Measurements from ENCODE around the gene PLAC8L1. TPM values are rescaled to one million over a fixed set of nuclear protein-coding genes. Genes with fewer than 3 reads are reported as not detected.
"Not testable (repeated sequence)": the region's sequence is repeated elsewhere in the genome, so short reads cannot be mapped to it uniquely, and the experiment has no call there.

The PLAC8L1 gene
- polyA plus RNA-seq: under 1 TPM in 2 of 4 donors, not detected in 2; 0.33 to 0.38 TPM
- long read RNA-seq, donor 1: 0 reads
- long read RNA-seq, donor 2: 0 reads
- long read RNA-seq, donor 3: 0 reads
- long read RNA-seq, donor 4: 0 reads
- long read RNA-seq, donor 5: 0 reads
- long read RNA-seq, donor 6: 0 reads
- long read RNA-seq, donor 7: 0 reads
- long read RNA-seq, donor 8: 0 reads
- long read RNA-seq, donor 9: 0 reads
- long read RNA-seq, donor 10: 0 reads

GRCh38 chr5:146105477-146105876 is at the start of gene PLAC8L1:
TSS of gene PLAC8L1 (minus strand) at chr5:146105577. CDS start at chr5:146104311, 1,266 bp downstream.
- no peak for DNase-seq
- Histone ChIP-seq H3K9me3 (ENCODE audit: control insufficient read depth in 2 of 2, insufficient read depth in 1 of 2, low read depth in 1 of 2, low read length in 1 of 2) (no peaks in the 10 kb centered on the region), H3K27me3 (ENCODE audit: control insufficient read depth in 3 of 3, insufficient read depth in 3 of 3, low read length in 3 of 3) (no peaks in the 10 kb centered on the region), H3K36me3 (ENCODE audit: control insufficient read depth in 3 of 3, insufficient read depth in 2 of 3, low read depth in 1 of 3, low read length in 3 of 3) (no peaks in the 10 kb centered on the region), H3K27ac (ENCODE audit: low read depth in 1 of 3, low read length in 2 of 3) (no peak within 1 kb of the TSS), H3K4me1 (ENCODE audit: control insufficient read depth in 3 of 3, insufficient read depth in 2 of 3, low read depth in 1 of 3, low read length in 2 of 3) (no peaks in the 10 kb centered on the region), H3K4me3 (ENCODE audit: low read depth in 1 of 3, low read length in 3 of 3) (no peak within 1 kb of the TSS)
- no peak for FAIRE-seq
- 97 to 98% (median 98%) methylated on average over 2 of the region's 2 CpGs for WGBS, 3 donors

GRCh38 chr5:146151970-146152369 is 46.6 kb upstream of the PLAC8L1 start:
- FAIRE-seq (no peak), DNase-seq (no peak)
- Histone ChIP-seq H3K36me3 (ENCODE audit: control insufficient read depth in 3 of 3, insufficient read depth in 2 of 3, low read depth in 1 of 3, low read length in 3 of 3) (peaks cover 4 to 29% (median 9%) of the 10 kb centered on the region in 3 donors), H3K4me1 (ENCODE audit: control insufficient read depth in 3 of 3, insufficient read depth in 2 of 3, low read depth in 1 of 3, low read length in 2 of 3) (no peaks in the 10 kb centered on the region), H3K27me3 (ENCODE audit: control insufficient read depth in 3 of 3, insufficient read depth in 3 of 3, low read length in 3 of 3) (no peaks in the 10 kb centered on the region), H3K27ac (ENCODE audit: low read depth in 1 of 3, low read length in 2 of 3) (no peak overlapping the region), H3K9me3 (ENCODE audit: control insufficient read depth in 2 of 2, insufficient read depth in 1 of 2, low read depth in 1 of 2, low read length in 1 of 2) (no peaks in the 10 kb centered on the region), H3K4me3 (ENCODE audit: low read depth in 1 of 3, low read length in 3 of 3) (no peak overlapping the region)
- 59 to 88% (median 70%) methylated on average over 3 of the region's 3 CpGs for WGBS, 3 donors

GRCh38 chr5:146137967-146138403 is 32.6 kb upstream of the PLAC8L1 start:
- H3K36me3 ChIP-seq (ENCODE audit: control insufficient read depth in 3 of 3, insufficient read depth in 2 of 3, low read depth in 1 of 3, low read length in 3 of 3): peaks cover 0 to 41% (median 2%) of the 10 kb centered on the region in 3 donors
- no peak overlapping the region for H3K4me3 ChIP-seq (ENCODE audit: low read depth in 1 of 3, low read length in 3 of 3)
- WGBS, 3 donors: 57 to 72% (median 62%) methylated on average over 8 of the region's 8 CpGs
- no peaks in the 10 kb centered on the region for H3K27me3 ChIP-seq (ENCODE audit: control insufficient read depth in 3 of 3, insufficient read depth in 3 of 3, low read length in 3 of 3)
- no peak overlapping the region for H3K27ac ChIP-seq (ENCODE audit: low read depth in 1 of 3, low read length in 2 of 3)
- peaks cover 0 to 2% (median 0%) of the 10 kb centered on the region in 3 donors for H3K4me1 ChIP-seq (ENCODE audit: control insufficient read depth in 3 of 3, insufficient read depth in 2 of 3, low read depth in 1 of 3, low read length in 2 of 3)
- peak; percentile 25 to 37 for DNase-seq
- H3K9me3 ChIP-seq (ENCODE audit: control insufficient read depth in 2 of 2, insufficient read depth in 1 of 2, low read depth in 1 of 2, low read length in 1 of 2): no peaks in the 10 kb centered on the region
- FAIRE-seq: no peak

- 57 to 67% (median 64%) methylated on average over 3 of the region's 3 CpGs for WGBS, 3 donors
- Histone ChIP-seq H3K4me1 (ENCODE audit: control insufficient read depth in 3 of 3, insufficient read depth in 2 of 3, low read depth in 1 of 3, low read length in 2 of 3) (no peaks in the 10 kb centered on the region), H3K27me3 (ENCODE audit: control insufficient read depth in 3 of 3, insufficient read depth in 3 of 3, low read length in 3 of 3) (no peaks in the 10 kb centered on the region), H3K36me3 (ENCODE audit: control insufficient read depth in 3 of 3, insufficient read depth in 2 of 3, low read depth in 1 of 3, low read length in 3 of 3) (peaks cover 0 to 14% (median 11%) of the 10 kb centered on the region in 3 donors), H3K4me3 (ENCODE audit: low read depth in 1 of 3, low read length in 3 of 3) (no peak overlapping the region), H3K9me3 (ENCODE audit: control insufficient read depth in 2 of 2, insufficient read depth in 1 of 2, low read depth in 1 of 2, low read length in 1 of 2) (no peaks in the 10 kb centered on the region), H3K27ac (ENCODE audit: low read depth in 1 of 3, low read length in 2 of 3) (no peak overlapping the region)
- FAIRE-seq: no peak
- DNase-seq: peak; percentile 10 to 36
Observed at GRCh38 chr5:146130440-146131045, 25.2 kb upstream of the PLAC8L1 start.

- Histone ChIP-seq H3K27me3 (ENCODE audit: control insufficient read depth in 3 of 3, insufficient read depth in 3 of 3, low read length in 3 of 3) (no peaks in the 10 kb centered on the region), H3K4me3 (ENCODE audit: low read depth in 1 of 3, low read length in 3 of 3) (no peak overlapping the region), H3K9me3 (ENCODE audit: control insufficient read depth in 2 of 2, insufficient read depth in 1 of 2, low read depth in 1 of 2, low read length in 1 of 2) (no peaks in the 10 kb centered on the region), H3K4me1 (ENCODE audit: control insufficient read depth in 3 of 3, insufficient read depth in 2 of 3, low read depth in 1 of 3, low read length in 2 of 3) (no peaks in the 10 kb centered on the region), H3K36me3 (ENCODE audit: control insufficient read depth in 3 of 3, insufficient read depth in 2 of 3, low read depth in 1 of 3, low read length in 3 of 3) (peaks cover 2 to 15% (median 2%) of the 10 kb centered on the region in 3 donors), H3K27ac (ENCODE audit: low read depth in 1 of 3, low read length in 2 of 3) (no peak overlapping the region)
- no peak for DNase-seq
- FAIRE-seq: no peak
Observed at GRCh38 chr5:146126068-146126467, 20.7 kb upstream of the PLAC8L1 start.

- no peak overlapping the region for H3K4me3 ChIP-seq (ENCODE audit: low read depth in 1 of 3, low read length in 3 of 3)
- DNase-seq: no peak
- no peak overlapping the region for H3K27ac ChIP-seq (ENCODE audit: low read depth in 1 of 3, low read length in 2 of 3)
- WGBS, 3 donors: 73 to 81% (median 80%) methylated on average over 2 of the region's 2 CpGs
- H3K9me3 ChIP-seq (ENCODE audit: control insufficient read depth in 2 of 2, insufficient read depth in 1 of 2, low read depth in 1 of 2, low read length in 1 of 2): no peaks in the 10 kb centered on the region
- H3K36me3 ChIP-seq (ENCODE audit: control insufficient read depth in 3 of 3, insufficient read depth in 2 of 3, low read depth in 1 of 3, low read length in 3 of 3): peaks cover 2 to 15% (median 2%) of the 10 kb centered on the region in 3 donors
- no peak for FAIRE-seq
- no peaks in the 10 kb centered on the region for H3K4me1 ChIP-seq (ENCODE audit: control insufficient read depth in 3 of 3, insufficient read depth in 2 of 3, low read depth in 1 of 3, low read length in 2 of 3)
- H3K27me3 ChIP-seq (ENCODE audit: control insufficient read depth in 3 of 3, insufficient read depth in 3 of 3, low read length in 3 of 3): no peaks in the 10 kb centered on the region
Observed at GRCh38 chr5:146124580-146124979, 19.2 kb upstream of the PLAC8L1 start.

- not testable (repeated sequence) for H3K27me3 ChIP-seq (ENCODE audit: control insufficient read depth in 3 of 3, insufficient read depth in 3 of 3, low read length in 3 of 3); H3K9me3 ChIP-seq (ENCODE audit: control insufficient read depth in 2 of 2, insufficient read depth in 1 of 2, low read depth in 1 of 2, low read length in 1 of 2)
Observed at GRCh38 chr5:146121451-146121850, 16.1 kb upstream of the PLAC8L1 start.

GRCh38 chr5:146118322-146118721 is 12.9 kb upstream of the PLAC8L1 start:
- FAIRE-seq: no peak
- Histone ChIP-seq H3K27me3 (ENCODE audit: control insufficient read depth in 3 of 3, insufficient read depth in 3 of 3, low read length in 3 of 3) (no peaks in the 10 kb centered on the region), H3K9me3 (ENCODE audit: control insufficient read depth in 2 of 2, insufficient read depth in 1 of 2, low read depth in 1 of 2, low read length in 1 of 2) (no peaks in the 10 kb centered on the region), H3K4me3 (ENCODE audit: low read depth in 1 of 3, low read length in 3 of 3) (no peak overlapping the region), H3K36me3 (ENCODE audit: control insufficient read depth in 3 of 3, insufficient read depth in 2 of 3, low read depth in 1 of 3, low read length in 3 of 3) (peaks cover 2 to 15% (median 6%) of the 10 kb centered on the region in 3 donors), H3K27ac (ENCODE audit: low read depth in 1 of 3, low read length in 2 of 3) (no peak overlapping the region), H3K4me1 (ENCODE audit: control insufficient read depth in 3 of 3, insufficient read depth in 2 of 3, low read depth in 1 of 3, low read length in 2 of 3) (no peaks in the 10 kb centered on the region)
- no peak for DNase-seq

More at GRCh38 chr5:146121451-146121850, 16.1 kb upstream of the PLAC8L1 start:
- not testable (repeated sequence) for DNase-seq; H3K4me1 ChIP-seq (ENCODE audit: control insufficient read depth in 3 of 3, insufficient read depth in 2 of 3, low read depth in 1 of 3, low read length in 2 of 3); FAIRE-seq; H3K27ac ChIP-seq (ENCODE audit: low read depth in 1 of 3, low read length in 2 of 3); H3K4me3 ChIP-seq (ENCODE audit: low read depth in 1 of 3, low read length in 3 of 3)
- H3K36me3 ChIP-seq (ENCODE audit: control insufficient read depth in 3 of 3, insufficient read depth in 2 of 3, low read depth in 1 of 3, low read length in 3 of 3): peaks cover 2 to 17% (median 5%) of the 10 kb centered on the region in 3 donors
- WGBS, 3 donors: 96 to 100% (median 99%) methylated on average over 1 of the region's 1 CpG
